Bronchus fibroblast of lung (primary cell): ENCODE data around the gene SPAG8. TPM values are rescaled to one million over a fixed set of nuclear protein-coding genes. Genes with fewer than 3 reads are reported as not detected.

Source experiments
- total RNA-seq: library from RNA; depleted of rRNA; stranded (reverse); fragments of >200 nt; gene quantifications from 2 replicates; pipeline ENCODE4 v1.2.3, GENCODE V29; 2015

SPAG8 gene
- 1.5 and 2.4 TPM in 2 replicates for total RNA-seq

DNA sequence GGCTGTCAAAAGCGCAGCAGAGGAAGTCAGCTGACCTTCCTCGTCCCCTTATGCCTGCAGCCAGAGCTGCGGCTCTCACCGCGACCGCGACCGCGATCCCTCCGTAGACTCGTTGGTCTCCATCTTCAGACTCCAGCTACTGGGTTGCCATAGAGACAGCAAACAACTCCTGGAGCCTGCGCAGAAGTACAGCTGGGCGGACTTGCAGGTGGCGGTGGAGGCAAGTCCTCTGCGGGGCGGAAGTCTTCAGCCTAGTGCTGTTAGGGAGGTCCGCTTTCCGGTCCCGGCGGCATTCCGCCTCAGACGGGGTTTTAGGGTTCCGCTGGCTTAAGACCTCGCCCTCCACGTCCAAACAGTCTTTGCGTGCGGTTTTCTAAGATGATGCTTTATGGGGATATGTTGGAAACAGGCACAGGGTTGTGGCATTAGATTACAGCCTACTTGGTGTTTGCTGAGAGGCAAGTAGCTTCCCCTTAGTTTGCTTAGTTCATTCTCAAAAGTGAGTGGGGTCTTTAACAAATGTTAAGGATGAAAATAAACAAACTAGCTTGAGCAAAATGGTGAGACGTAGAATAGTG, at the start of gene SPAG8:
Gene SPAG8, minus strand, starts transcription at position 238 of the 578 bp plus-strand sequence. Its CDS starts 115 bp downstream, at position 123.

GRCh38 chr9:35829084-35829763, 17.2 kb upstream of the SPAG8 start, which contains the start of gene TMEM8B:
TMEM8B (plus strand) TSS chr9:35829228; CDS start chr9:35829448, 220 bp downstream.

DNA sequence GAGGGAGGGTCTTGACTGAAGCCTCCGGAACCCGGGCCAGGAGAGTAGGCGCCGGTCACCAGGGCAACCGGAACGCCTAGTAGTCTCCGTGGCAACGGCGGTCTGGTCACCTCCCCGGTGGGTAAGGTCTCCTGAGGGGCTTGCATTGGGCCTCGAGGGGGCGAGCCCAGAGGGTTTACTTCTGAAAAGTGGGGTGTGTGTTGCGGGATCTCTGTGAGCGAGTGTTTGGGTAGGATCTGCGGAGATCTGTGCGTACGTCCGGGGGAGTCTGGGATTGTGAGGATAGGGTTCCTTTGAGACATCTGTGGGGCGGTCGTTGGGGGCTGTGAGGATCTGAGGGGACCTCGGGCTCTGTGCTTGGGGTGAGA, 16.6 kb upstream of the SPAG8 start, which contains the start of gene FAM221B:
Gene FAM221B, minus strand, starts transcription at position 17 of the 368 bp plus-strand sequence. CDS start 2,571 bp downstream, outside the sequence.

GRCh38 chr9:35814841-35815543, 2.9 kb upstream of the SPAG8 start, which contains the start of gene HINT2:
HINT2 (minus strand) TSS chr9:35815042; CDS start chr9:35814979, 63 bp downstream.

DNA sequence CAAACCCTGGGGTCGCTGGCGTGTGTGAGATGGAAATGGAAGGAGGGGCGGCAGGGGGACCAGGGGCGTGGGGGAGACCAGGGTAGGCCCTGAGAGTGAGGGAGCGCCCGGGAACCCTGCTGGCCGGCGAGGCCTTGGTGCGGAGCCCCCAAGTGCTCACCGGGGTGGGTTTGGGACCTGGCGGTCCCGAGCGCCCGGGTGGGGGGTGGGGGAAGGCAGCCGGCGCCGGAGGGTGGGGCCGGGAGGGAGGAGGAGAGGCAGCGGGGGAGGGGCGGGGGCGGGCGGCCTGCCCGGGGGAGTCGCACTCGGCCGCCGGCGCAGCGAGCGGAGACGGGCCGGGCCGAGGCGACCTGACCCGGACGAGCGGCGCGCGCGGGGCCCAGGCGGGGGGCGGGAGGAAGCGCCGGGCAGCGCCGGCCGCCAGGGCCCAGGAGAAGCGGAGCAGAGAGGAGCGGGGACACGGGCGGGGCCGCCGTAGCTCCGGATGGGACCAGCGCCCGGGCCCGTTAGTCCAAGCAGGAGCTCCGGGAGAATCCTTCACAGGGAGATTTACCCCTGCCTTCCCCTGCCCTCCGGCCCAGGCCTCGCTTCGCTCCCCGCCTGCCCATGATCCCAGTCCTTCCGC, 20.7 kb downstream of the SPAG8 start, which contains the start of gene NPR2:
Gene NPR2, plus strand, starts transcription at position 295 of the 625 bp plus-strand sequence. CDS start 818 bp downstream, outside the sequence.

Other genes starting within 250 kb of the SPAG8 start
- 11.7 and 11.8 TPM in 2 replicates for gene TESK1, start 207.0 kb downstream of the SPAG8 start, total RNA-seq
- gene CD72, start 193.8 kb downstream of the SPAG8 start, total RNA-seq = 0.50 and 1.0 TPM in 2 replicates
- 0.15 TPM in 1 of 2 replicates, not detected in the other for gene SIT1, start 161.3 kb downstream of the SPAG8 start, total RNA-seq
- 46,048 and 56,930 TPM in 2 replicates for gene RMRP, start 154.2 kb downstream of the SPAG8 start, total RNA-seq
- 15.0 and 17.7 TPM in 2 replicates for gene CCDC107, start 154.0 kb downstream of the SPAG8 start, total RNA-seq
- 15.0 and 16.5 TPM in 2 replicates for gene ARHGEF39, start 147.1 kb downstream of the SPAG8 start, total RNA-seq
- 0.74 and 0.84 TPM in 2 replicates for gene CA9, start 138.3 kb downstream of the SPAG8 start, total RNA-seq
- 521 and 660 TPM in 2 replicates for gene TPM2, start 122.3 kb downstream of the SPAG8 start, total RNA-seq
- gene TLN1, start 80.1 kb downstream of the SPAG8 start, total RNA-seq = 279 and 318 TPM in 2 replicates
- 59.6 and 73.3 TPM in 2 replicates for gene CREB3, start 79.6 kb downstream of the SPAG8 start, total RNA-seq
- gene GBA2, start 63.0 kb downstream of the SPAG8 start, total RNA-seq = 23.9 and 25.1 TPM in 2 replicates
- gene RGP1, start 63.0 kb downstream of the SPAG8 start, total RNA-seq = 10.1 and 10.6 TPM in 2 replicates
- not detected in 2 replicates for gene MSMP, start 58.0 kb downstream of the SPAG8 start, total RNA-seq
- 16.3 and 17.7 TPM in 2 replicates for gene NPR2, start 20.7 kb downstream of the SPAG8 start, total RNA-seq
- gene HINT2, start 2.8 kb upstream of the SPAG8 start, total RNA-seq = 31.3 and 46.1 TPM in 2 replicates
- gene FAM221B, start 16.5 kb upstream of the SPAG8 start, total RNA-seq = not detected in 2 replicates
- 3.9 and 4.3 TPM in 2 replicates for gene TMEM8B, start 17.0 kb upstream of the SPAG8 start, total RNA-seq
- gene OR13J1, start 58.1 kb upstream of the SPAG8 start, total RNA-seq = not detected in 2 replicates
- 3.2 and 5.4 TPM in 2 replicates for gene HRCT1, start 93.9 kb upstream of the SPAG8 start, total RNA-seq
- gene SPAAR, start 97.2 kb upstream of the SPAG8 start, total RNA-seq = 0.34 TPM in 1 of 2 replicates, not detected in the other
- gene OR2S2, start 145.9 kb upstream of the SPAG8 start, total RNA-seq = not detected in 2 replicates
- gene RECK, start 224.7 kb upstream of the SPAG8 start, total RNA-seq = 7.4 and 11.3 TPM in 2 replicates